Measurements from ENCODE around the gene GAS6. TPM values are rescaled to one million over a fixed set of nuclear protein-coding genes. Genes with fewer than 3 reads are reported as not detected.

GAS6 gene
- total RNA-seq, 3 donors from 2014 or later: 101 to 168 (median 113) TPM

- no peaks in the 10 kb centered on the region for H3K9me3 ChIP-seq
- TF ChIP-seq, protein P1, sequence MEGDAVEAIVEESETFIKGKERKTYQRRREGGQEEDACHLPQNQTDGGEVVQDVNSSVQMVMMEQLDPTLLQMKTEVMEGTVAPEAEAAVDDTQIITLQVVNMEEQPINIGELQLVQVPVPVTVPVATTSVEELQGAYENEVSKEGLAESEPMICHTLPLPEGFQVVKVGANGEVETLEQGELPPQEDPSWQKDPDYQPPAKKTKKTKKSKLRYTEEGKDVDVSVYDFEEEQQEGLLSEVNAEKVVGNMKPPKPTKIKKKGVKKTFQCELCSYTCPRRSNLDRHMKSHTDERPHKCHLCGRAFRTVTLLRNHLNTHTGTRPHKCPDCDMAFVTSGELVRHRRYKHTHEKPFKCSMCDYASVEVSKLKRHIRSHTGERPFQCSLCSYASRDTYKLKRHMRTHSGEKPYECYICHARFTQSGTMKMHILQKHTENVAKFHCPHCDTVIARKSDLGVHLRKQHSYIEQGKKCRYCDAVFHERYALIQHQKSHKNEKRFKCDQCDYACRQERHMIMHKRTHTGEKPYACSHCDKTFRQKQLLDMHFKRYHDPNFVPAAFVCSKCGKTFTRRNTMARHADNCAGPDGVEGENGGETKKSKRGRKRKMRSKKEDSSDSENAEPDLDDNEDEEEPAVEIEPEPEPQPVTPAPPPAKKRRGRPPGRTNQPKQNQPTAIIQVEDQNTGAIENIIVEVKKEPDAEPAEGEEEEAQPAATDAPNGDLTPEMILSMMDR (IDR thresholded peaks at IDR 0.05): no peak
- intact Hi-C loops (cut with DNase I, micrococcal nuclease): no loop called here
- peaks cover 67% of the 10 kb centered on the region for H3K4me1 ChIP-seq (ENCODE audit: low read depth)
- no peaks in the 10 kb centered on the region for H3K36me3 ChIP-seq (ENCODE audit: low read depth)
- DNase-seq (peak; percentile 19 to 66 (median 49)), ATAC-seq (peak; percentile 3)
- H3K4me3 ChIP-seq: no peak overlapping the region
Observed at GRCh38 chr13:113854238-113855011, 9.5 kb downstream of the GAS6 start.

DNA sequence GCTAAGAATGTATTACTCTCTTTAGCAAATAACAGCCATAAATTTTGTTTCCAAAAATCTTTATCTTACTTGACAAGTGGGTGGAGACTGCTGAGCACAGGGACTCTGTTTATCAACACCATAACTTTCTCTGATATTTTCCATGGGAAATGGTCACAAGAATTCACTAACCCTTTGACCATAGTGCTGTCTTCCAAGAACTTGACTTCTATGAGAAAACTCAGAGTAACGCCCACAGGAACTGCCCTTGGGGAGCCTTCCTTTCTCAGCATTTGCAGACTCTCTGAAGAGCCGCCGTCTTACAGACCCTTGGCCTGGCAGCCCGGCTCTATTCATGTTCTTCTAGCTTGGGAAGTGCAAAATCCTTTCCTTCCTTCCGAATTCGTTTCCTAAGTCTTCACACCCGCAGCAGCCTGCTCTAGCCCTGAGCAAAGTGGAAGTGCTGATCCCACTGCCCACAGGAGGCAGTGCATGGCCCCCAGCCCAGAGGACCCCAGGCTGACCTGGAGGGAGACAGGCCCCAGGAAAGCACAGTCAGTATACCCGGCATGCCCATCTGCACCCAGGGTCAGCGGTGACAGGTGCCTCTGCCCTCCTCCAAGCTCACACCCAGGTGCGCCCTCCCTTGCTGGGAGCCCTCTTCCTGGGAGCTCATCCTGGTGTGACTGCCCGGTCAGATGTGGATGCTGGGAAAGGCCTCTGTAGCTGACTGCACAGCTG lies 10.2 kb downstream of the GAS6 start:
- intact Hi-C loops (cut with DNase I, micrococcal nuclease): no loop called here
- Histone ChIP-seq H3K4me1 (ENCODE audit: low read depth) (peaks cover 67% of the 10 kb centered on the region), H3K36me3 (ENCODE audit: low read depth) (no peaks in the 10 kb centered on the region), H3K9me3 (no peaks in the 10 kb centered on the region), H3K4me3 (no peak overlapping the region)
- DNase-seq (no peak), ATAC-seq (no peak)
- TF ChIP-seq, protein P1 (IDR thresholded peaks at IDR 0.05): no peak

GRCh38 chr13:113852536-113853517 lies 11.0 kb downstream of the GAS6 start:
- intact Hi-C loops (cut with DNase I, micrococcal nuclease): no loop called here
- peak in 1 of 3 donors; percentile 40 for DNase-seq
- TF ChIP-seq, protein P1 (IDR thresholded peaks at IDR 0.05): no peak
- Histone ChIP-seq H3K36me3 (ENCODE audit: low read depth) (no peaks in the 10 kb centered on the region), H3K4me1 (ENCODE audit: low read depth) (peaks cover 67% of the 10 kb centered on the region), H3K9me3 (no peaks in the 10 kb centered on the region), H3K4me3 (no peak overlapping the region)
- ATAC-seq: no peak

DNA sequence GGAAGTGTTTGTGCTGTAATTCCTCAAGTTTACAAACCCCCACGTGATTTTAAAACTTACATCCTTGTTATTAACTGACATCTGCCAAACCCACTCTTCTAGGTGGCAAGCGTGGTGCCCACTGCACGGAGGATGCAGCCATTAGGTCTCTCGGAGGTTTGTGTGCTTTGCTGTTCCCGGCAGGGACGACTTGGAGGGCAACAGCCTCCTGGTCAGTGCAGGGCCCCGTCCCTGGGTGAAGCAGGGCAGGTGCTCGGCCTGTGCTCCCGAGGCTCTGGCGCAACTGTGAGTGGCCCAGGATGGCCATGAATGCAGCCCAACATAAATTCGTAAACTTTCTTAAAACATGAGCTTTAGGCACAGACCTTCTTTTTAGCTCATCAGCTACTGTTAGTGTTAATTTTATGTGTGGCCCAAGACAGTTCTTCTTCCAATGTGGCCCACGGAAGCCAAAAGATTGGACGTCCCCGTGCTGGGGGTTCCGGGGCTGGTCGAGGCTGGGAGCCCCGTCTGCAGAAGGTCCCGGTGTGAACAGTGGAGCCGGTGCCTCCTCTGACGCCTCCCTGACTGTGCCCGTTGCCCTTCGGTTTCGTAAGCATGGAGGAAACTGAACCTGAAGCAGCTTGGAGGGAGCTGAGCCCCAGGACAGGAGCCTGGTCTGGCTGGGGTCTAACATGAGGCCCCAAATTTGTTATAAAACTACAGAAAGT lies 11.9 kb downstream of the GAS6 start:
- H3K9me3 ChIP-seq: no peaks in the 10 kb centered on the region
- TF ChIP-seq, protein P1 (IDR thresholded peaks at IDR 0.05): no peak
- intact Hi-C loops (cut with DNase I, micrococcal nuclease): no loop called here
- ATAC-seq: no peak
- DNase-seq: no peak
- no peaks in the 10 kb centered on the region for H3K36me3 ChIP-seq (ENCODE audit: low read depth)
- peaks cover 61% of the 10 kb centered on the region for H3K4me1 ChIP-seq (ENCODE audit: low read depth)
- no peak overlapping the region for H3K4me3 ChIP-seq

- H3K4me1 ChIP-seq (ENCODE audit: low read depth): peaks cover 55% of the 10 kb centered on the region
Observed at GRCh38 chr13:113851480-113851803, 12.4 kb downstream of the GAS6 start.

More at GRCh38 chr13:113851480-113851803, 12.4 kb downstream of the GAS6 start:
- Histone ChIP-seq H3K36me3 (ENCODE audit: low read depth) (no peaks in the 10 kb centered on the region), H3K4me3 (no peak overlapping the region), H3K9me3 (no peaks in the 10 kb centered on the region)
- no peak for ATAC-seq
- intact Hi-C loops (cut with DNase I, micrococcal nuclease): no loop called here
- DNase-seq: no peak
- TF ChIP-seq, protein P1 (IDR thresholded peaks at IDR 0.05): no peak
